Activated CD4-positive, CD25-positive, alpha-beta regulatory T cell (primary cell): ENCODE results near the gene MAMLD1.

Source experiments
- DNase-seq, 4 experiments: peaks; one replicate each; lab custom pipeline; 2025; lab: John Stamatoyannopoulos, UW

Gene MAMLD1

DNA sequence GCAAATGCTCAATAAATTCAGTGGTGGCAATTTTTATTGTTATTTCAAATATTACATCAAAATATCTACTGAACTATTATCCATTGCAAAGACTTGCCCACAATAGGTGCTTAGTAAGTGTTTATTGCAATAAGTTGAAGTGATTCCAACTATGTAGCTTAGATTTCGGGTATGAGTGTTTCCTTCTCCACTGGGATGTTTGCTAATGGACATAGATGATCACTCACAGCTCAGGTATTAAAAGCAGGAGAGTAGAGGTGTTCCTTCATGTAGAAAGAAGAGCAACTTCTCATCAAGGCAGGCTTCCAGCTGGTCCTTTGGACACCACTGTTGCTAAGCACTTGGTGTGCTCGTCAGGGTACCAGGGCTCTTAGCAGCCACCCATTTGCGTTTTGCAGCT, 139.0 kb downstream of the MAMLD1 start:
- DNase-seq: no peak

DNA sequence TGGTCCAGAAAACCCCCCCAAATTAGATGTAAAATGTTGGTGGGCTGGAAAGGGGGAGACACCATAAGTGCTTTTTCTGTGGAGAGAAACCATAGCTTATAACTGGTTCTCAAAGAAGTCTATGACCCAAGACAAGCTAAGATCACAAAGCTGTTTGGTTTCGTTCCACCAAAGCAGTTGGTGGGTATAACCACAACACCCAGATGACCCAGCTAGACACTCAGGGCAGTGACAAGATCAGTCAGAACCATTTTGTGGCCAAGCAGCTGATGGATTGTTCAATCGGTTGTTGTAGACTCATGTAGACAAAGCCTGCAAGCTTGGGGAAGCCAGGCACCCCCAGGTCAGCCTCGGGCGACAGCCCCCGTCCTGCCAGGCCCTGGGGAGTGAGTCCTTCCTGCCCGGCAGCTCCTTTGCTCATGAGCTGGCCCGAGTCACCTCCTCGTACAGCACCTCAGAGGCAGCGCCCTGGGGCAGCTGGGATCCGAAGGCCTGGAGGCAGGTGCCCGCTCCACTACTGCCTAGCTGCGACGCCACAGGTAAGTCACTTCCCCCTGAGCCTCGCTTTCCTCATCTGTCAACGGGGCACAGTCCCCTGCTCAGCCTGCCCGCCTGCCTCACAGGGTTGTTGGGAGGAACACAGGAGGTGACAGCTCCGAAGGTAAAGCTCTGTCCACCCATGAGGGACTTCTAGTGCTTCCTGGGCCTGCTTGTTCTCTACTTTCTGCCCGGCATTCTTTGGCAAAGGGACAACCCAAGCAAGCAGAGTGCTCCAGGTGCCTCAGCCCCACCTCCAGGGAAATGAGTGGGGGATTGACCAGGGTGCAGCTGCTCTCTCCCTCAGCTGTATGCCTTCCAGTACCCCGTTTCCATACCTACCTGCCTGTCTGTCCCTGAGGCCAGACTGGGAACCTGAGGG, 140.1 kb downstream of the MAMLD1 start:
- no peak for DNase-seq

GRCh38 chrX:150503898-150504219, 140.7 kb downstream of the MAMLD1 start:
- no peak for DNase-seq

GRCh38 chrX:150504397-150505182, 141.5 kb downstream of the MAMLD1 start:
- DNase-seq: no peak

- no peak for DNase-seq
Observed at GRCh38 chrX:150506020-150506419, 142.9 kb downstream of the MAMLD1 start.

- DNase-seq: no peak
Observed at GRCh38 chrX:150506486-150506885, 143.4 kb downstream of the MAMLD1 start.

- DNase-seq: no peak
Observed at GRCh38 chrX:150507251-150507856, 144.2 kb downstream of the MAMLD1 start.

DNA sequence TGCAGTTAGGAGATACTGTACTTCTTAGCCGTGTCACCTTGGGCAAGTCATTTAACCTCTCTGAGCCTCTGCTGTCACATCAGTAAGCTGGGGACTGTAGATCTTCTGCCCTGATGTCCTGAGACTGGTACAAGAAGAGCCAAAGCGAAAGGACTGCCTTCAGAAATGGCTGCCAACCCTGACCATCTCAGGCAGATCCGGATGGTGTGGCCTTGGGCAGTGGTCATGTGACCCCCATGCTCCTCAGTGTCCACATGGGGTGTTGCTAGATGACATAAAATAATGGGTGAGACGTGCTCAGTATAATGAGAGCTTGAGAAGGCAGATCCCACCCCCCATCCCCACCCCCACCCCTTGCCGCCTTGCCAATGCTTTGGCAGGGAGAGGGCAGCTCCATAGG, 144.9 kb downstream of the MAMLD1 start:
- no peak for DNase-seq

DNA sequence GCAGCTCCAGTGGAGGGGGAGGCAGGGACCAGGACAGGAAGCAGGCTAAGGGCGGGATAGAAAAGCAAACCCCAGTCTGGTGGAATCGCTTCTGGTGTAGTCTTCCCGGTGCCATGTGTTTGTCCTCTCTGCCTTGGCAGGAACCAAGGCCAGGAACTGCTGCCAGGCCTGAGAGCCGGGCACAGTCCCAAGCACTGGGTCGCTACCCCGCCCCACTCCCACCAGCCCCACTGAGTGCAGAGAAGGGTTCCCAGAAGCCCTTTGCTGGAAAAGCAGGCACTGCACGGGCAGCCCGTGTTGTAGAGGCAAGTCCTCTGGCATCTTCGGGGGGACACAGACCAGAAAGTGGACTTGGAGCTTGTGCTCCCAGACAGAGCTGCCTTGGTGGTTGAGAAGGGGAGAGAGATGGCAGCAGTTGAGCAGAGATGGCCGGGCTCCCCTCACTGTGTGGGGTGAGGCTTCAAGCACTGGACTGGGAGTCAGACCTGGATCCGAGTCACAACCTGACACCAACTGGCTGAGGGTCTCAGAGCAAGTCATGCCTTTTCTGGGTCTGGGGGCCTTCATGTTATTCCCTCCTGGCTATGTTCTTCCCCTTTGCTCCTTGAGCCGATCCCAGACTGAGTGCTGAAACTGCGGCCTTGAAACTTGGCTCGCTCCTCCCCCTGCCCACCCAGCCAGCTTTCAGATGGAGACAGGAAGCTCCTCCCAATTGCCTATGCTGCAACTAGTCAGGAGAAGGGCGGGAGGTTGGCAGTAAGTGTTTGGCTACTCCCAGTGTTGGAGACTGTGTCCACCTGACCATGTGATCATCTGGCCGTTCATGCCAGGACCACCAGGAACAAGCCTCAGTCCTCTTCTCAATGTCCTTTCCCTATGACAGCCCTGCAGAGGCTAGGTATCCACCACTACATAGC, 145.6 kb downstream of the MAMLD1 start:
- no peak for DNase-seq

DNA sequence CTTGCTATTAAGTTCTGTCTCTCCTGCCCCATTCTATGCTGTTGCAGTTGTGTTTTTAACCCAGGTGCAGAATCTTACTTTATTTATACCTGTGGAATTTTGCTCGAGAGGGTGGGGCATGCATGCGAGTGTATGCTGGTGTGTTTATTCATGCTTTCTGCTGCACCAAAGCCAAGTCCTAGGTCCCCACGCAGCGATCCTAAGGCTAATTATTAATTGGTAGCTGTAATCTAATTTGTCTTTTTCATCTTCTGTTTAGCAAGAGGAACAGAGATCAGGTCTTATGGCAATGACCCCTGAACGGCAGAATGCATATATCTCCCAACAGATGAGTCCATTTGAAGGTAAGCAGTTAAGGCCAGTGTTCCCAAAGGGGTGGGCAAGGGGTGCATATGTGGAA, 146.6 kb downstream of the MAMLD1 start:
- DNase-seq: no peak

- no peak for DNase-seq
Observed at GRCh38 chrX:150512461-150512901, 149.4 kb downstream of the MAMLD1 start.

GRCh38 chrX:150513544-150513943, 150.4 kb downstream of the MAMLD1 start:
- no peak for DNase-seq

DNA sequence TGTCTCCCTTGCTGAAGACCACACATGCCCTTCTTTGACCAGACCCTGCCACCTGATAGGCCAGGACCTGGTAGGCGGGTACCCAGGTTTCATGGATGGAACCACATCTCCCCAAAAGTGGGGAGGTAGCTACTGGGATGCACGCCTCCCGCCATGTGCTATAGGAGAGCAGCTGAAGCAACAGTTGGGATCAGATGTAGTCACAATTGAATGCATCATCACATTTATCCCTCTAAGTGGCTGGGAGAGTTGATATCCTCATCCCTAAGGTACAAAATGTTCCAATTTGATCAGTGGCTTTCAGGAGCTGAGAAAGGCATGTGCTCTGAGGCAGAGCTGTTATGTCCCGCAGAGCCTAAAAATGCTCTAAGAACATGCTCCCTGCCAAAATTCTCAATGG, 151.3 kb downstream of the MAMLD1 start:
- no peak for DNase-seq

DNA sequence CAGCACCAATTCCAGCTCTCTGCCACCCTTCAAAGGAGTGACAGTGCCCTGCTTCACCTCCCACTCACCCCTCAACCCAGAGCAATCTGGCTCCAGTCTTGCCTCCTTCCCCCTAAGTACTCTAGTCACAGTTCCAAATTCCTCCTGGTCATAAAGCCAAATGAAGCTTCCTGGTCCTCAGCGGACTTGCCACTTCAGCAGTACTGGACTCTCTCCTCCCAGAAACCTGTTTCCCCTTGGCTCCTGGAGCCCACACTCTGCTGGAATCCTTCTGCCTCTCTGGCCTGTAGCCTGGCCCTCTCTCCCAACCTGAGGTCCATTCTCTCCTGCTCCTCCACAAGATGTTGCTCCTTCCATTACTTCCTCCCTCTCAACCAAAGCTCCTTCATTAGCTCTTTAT, 152.7 kb downstream of the MAMLD1 start:
- DNase-seq: no peak

GRCh38 chrX:150517303-150517910, 154.3 kb downstream of the MAMLD1 start:
- DNase-seq: no peak

DNA sequence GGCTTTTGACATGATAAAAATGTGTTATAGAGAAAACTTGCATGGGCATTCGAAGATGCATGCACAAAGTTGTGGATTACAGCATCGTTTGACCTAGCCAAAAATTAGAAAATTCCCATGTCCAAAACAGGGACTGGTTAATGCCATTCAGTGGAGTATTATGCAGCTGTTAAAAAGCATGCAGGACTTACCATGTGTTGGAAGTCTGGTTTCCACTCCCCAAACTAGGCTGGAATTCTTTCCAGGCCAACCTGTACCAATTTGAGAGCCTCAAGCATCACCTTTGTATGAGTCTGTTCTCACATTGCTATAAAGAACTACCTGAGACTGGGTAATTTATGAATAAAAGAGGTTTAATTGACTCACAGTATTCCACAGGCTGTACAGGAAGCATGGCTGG, 159.4 kb downstream of the MAMLD1 start:
- no peak for DNase-seq

DNA sequence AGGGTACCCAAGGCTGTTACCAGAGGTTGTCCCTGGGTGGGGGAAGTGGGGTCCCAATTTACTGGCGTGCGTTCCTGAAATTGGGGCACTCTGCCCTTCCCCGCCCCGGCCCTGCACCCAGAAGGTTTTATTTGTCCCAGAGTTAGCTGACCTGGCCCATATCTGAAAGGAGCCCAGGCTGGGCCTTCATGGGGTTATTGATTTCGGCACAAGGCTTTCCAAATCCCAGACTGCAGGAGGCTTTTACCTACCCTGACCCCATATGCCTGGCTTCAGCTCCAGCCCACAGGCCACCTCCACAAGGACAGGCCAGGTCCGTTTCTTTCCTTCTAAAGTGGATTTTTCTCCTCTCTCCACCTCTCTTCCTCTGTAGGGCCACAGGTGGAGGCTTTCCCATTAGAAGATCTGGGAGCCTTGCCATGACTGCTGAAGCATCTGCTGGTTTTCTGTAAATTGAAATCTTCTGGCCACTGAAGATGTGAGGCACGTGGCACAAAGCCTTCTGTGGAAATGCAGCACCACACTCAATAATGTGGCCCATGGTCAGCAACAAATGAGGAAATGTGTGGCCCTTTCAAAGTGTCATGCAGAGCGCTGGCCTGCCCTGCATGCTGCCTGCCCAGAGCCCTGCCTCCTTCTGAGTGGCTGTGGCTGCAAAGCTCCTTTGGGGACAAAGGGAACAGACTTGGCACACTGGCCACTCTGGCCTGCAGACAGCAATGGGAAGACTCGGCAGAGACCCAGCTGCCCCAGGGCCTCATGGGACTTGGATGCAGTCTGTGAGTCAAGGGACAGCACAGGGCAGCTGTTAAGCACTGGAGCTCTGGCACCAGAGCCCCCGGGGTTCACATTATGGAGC, 162.2 kb downstream of the MAMLD1 start:
- DNase-seq: no peak

GRCh38 chrX:150526692-150527091, 163.6 kb downstream of the MAMLD1 start:
- DNase-seq: no peak

GRCh38 chrX:150527108-150527507, 164.0 kb downstream of the MAMLD1 start:
- no peak for DNase-seq

DNA sequence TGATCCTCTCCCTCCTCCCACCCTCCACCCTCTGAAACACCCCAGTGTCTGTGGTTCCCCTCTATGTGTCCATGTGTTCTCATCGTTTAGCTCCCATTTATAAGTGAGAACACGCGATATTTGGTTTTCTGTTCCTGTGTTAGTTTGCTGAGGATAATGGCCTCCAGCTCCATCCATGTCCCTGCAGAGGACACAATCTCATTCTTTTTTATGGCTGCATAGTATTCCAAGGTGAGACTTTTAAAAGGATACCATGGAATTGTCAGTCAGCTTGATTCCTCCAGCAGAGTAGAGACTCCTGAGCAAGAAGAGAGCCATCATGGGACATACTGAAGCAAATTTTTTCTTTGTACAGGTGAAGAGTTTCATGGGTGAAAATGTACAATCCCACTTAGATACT, 166.5 kb downstream of the MAMLD1 start:
- DNase-seq: no peak
